ENCODE results near the gene ZBTB45. TPM values are rescaled to one million over a fixed set of nuclear protein-coding genes. Genes with fewer than 3 reads are reported as not detected.

The ZBTB45 gene
- polyA plus RNA-seq, 1 experiment, result 4.2 TPM

GRCh38 chr19:58547323-58548312, 28.0 kb upstream of the ZBTB45 start:
- TF ChIP-seq, protein P1, sequence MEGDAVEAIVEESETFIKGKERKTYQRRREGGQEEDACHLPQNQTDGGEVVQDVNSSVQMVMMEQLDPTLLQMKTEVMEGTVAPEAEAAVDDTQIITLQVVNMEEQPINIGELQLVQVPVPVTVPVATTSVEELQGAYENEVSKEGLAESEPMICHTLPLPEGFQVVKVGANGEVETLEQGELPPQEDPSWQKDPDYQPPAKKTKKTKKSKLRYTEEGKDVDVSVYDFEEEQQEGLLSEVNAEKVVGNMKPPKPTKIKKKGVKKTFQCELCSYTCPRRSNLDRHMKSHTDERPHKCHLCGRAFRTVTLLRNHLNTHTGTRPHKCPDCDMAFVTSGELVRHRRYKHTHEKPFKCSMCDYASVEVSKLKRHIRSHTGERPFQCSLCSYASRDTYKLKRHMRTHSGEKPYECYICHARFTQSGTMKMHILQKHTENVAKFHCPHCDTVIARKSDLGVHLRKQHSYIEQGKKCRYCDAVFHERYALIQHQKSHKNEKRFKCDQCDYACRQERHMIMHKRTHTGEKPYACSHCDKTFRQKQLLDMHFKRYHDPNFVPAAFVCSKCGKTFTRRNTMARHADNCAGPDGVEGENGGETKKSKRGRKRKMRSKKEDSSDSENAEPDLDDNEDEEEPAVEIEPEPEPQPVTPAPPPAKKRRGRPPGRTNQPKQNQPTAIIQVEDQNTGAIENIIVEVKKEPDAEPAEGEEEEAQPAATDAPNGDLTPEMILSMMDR (IDR thresholded peaks at IDR 0.05; ENCODE audit: low read depth, low read length), result no peak
- Histone ChIP-seq H3K4me3 (ENCODE audit: low read depth, low read length) (peak overlapping the region; percentile 84; the same call in 1 of the 2 replicates), H3K27me3 (ENCODE audit: control insufficient read depth, insufficient read depth, low read length) (no peaks in the 10 kb centered on the region), H3K9me3 (ENCODE audit: control insufficient read depth, insufficient read depth, low read length) (no peaks in the 10 kb centered on the region; the same call in 1 of the 2 replicates), H3K27ac (ENCODE audit: low read depth, low read length) (no peak overlapping the region)
- no peak for DNase-seq (ENCODE audit: low read depth, low spot score)
- CTCF ChIA-PET, result no interaction called here
- POLR2A ChIA-PET, result interaction anchor here (1.2 kb wide), 1 partner anchor 7 kb away, joined by 5 read pairs; the partner anchor contains the start of gene CHMP2A

- DNase-seq (ENCODE audit: low read depth, low spot score), result no peak
- Histone ChIP-seq H3K27ac (ENCODE audit: low read depth, low read length) (no peak overlapping the region), H3K4me3 (ENCODE audit: low read depth, low read length) (peak overlapping the region; percentile 84), H3K9me3 (ENCODE audit: control insufficient read depth, insufficient read depth, low read length) (no peaks in the 10 kb centered on the region; the same call in 1 of the 2 replicates), H3K27me3 (ENCODE audit: control insufficient read depth, insufficient read depth, low read length) (no peaks in the 10 kb centered on the region)
- CTCF ChIA-PET, result no interaction called here
- POLR2A ChIA-PET, result interaction anchor here (1.2 to 3.2 kb wide), 3 partner anchors 8 to 27 kb away, joined by 5 to 54 read pairs (median 47); partner anchors contain the start of genes CHMP2A and ZBTB45
- TF ChIP-seq, protein P1 (IDR thresholded peaks at IDR 0.05; ENCODE audit: low read depth, low read length), result no peak
These were observed 26.5 kb upstream of the ZBTB45 start for GRCh38 chr19:58546019-58546530.

- POLR2A ChIA-PET, result interaction anchor here (2.0 to 3.2 kb wide), 4 partner anchors 8 to 30 kb away, joined by 10 to 54 read pairs (median 34); partner anchors contain the start of genes CHMP2A, UBE2M and ZBTB45
- DNase-seq (ENCODE audit: low read depth, low spot score), result no peak
- CTCF ChIA-PET, result interaction anchor here (0.6 kb wide), 1 partner anchor 26 kb away, joined by 3 read pairs; no protein-coding TSS in a partner anchor
- TF ChIP-seq, protein P1 (IDR thresholded peaks at IDR 0.05; ENCODE audit: low read depth, low read length), result no peak
- Histone ChIP-seq H3K27ac (ENCODE audit: low read depth, low read length) (peak overlapping the region; percentile 11), H3K27me3 (ENCODE audit: control insufficient read depth, insufficient read depth, low read length) (peaks cover 2% of the 10 kb centered on the region), H3K4me3 (ENCODE audit: low read depth, low read length) (peak overlapping the region; percentile 84), H3K9me3 (ENCODE audit: control insufficient read depth, insufficient read depth, low read length) (no peaks in the 10 kb centered on the region; the same call in 1 of the 2 replicates)
These were observed 25.8 kb upstream of the ZBTB45 start for GRCh38 chr19:58545286-58546018.

- H3K27ac ChIP-seq (ENCODE audit: low read depth, low read length), result no peak overlapping the region
- ChIA-PET POLR2A (interaction anchor here (0.6 to 3.2 kb wide), 7 partner anchors 9 to 218 kb away, joined by 3 to 54 read pairs (median 10); partner anchors contain the start of genes CHMP2A, UBE2M, ZBTB45 and ZSCAN22), CTCF (interaction anchor here (0.6 kb wide), 2 partner anchors 26 to 715 kb away, joined by 3 read pairs; partner anchors contain the start of gene ZNF587B)
- no peaks in the 10 kb centered on the region; the same call in 1 of the 2 replicates for H3K9me3 ChIP-seq (ENCODE audit: control insufficient read depth, insufficient read depth, low read length)
- DNase-seq (ENCODE audit: low read depth, low spot score), result no peak
- TF ChIP-seq, protein P1 (IDR thresholded peaks at IDR 0.05; ENCODE audit: low read depth, low read length), result no peak
- H3K4me3 ChIP-seq (ENCODE audit: low read depth, low read length), result peak overlapping the region; percentile 84
- peaks cover 4% of the 10 kb centered on the region for H3K27me3 ChIP-seq (ENCODE audit: control insufficient read depth, insufficient read depth, low read length)
These were observed 25.1 kb upstream of the ZBTB45 start for GRCh38 chr19:58544591-58545285.

Measured in AG04450 (cell line).